HG02798 (cell line): Measurements from ENCODE around the gene RASAL2.
"Not testable (repeated sequence)": the region's sequence is repeated elsewhere in the genome, so short reads cannot be mapped to it uniquely, and the experiment has no call there.

Experiments used
- ATAC-seq: cut with Tn5 transposase; IDR thresholded peaks from one replicate; pipeline ENCODE4 v1.9.1; 2021; ENCODE audit warnings: mild to moderate bottlenecking; ENCODE audit not compliant: unreplicated experiment, poor library complexity

The RASAL2 gene

DNA sequence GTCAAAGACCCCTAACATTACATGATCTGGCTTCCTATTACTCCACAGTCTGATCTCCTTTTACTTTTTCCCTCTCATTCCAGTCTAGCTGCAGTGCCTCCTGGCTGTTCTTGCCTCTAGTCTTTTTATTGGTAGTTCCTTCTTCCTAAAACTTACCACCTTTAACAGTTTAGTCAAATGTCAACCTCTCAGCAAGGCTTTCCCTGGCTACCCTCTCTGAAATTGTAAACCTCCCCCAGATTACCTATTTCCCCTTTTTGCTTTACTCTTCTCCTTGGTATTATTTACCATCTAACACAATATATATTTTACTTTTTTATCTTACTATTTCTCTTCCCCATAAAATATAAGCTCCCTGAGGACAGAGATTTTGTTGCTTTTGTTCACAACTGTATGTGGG lies 273.2 kb downstream of the RASAL2 start:
- no peak for ATAC-seq

GRCh38 chr1:178368208-178368607 lies 274.3 kb downstream of the RASAL2 start:
- no peak for ATAC-seq

DNA sequence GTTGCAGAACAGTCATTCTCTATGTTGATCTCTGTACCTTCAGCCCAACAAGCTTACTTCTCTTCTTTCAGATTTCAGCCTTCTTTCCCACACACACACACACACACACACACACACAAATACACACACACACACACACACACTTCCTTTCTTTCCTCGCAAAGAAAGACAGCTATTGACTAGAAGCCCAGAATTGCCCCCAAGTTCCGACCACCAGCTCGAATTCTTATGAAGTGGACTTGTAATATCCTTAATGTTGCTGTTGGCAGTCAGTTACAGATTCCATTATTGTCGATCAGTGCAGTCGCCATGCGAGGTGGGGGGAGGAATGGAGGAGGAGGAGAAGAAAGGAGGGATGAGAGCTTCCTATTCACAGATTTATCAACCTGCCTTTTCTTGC lies 277.3 kb downstream of the RASAL2 start:
- no peak for ATAC-seq

GRCh38 chr1:178371933-178372388 lies 278.1 kb downstream of the RASAL2 start:
- no peak for ATAC-seq

- ATAC-seq: no peak
Measured at GRCh38 chr1:178374016-178374415, 280.1 kb downstream of the RASAL2 start.

GRCh38 chr1:178376008-178376407 lies 282.1 kb downstream of the RASAL2 start:
- no peak for ATAC-seq

DNA sequence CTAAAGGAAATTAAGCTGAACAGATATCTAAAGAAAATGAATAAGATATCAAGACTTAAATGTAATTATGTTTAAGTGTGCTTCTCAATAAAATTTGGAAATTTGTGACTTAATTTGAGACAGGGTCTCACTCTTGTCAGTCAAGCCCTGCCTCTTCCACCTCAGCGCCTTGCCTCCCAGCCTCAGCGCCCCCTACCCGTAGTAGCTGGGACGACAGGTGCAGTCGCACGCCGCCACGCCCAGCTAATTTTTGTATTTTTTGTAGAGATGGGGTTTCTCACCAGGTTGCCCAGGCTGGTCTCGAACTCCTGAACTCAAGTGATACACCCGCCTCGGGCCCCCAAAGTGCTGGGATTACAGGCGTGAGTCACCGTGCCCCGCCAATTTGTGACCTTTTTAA lies 285.9 kb downstream of the RASAL2 start:
- ATAC-seq: no peak

DNA sequence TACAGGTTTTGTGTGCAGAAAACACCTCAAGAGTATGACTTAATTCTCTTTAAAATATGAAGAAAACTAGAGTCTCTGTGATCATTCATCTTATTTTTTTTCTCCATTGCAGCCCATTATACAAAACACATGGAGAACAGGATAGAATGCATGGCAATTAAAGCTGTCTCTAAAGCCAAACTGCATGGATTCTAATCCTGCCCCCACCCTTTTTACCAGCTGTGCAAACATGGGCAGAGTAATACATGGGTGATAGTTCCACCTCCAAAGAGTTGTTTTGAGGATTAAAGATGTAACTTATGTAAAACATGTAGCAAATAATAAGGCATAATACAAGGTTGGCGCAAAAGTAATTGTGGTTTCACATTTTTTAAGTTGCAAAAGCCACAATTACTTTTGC lies 288.5 kb downstream of the RASAL2 start:
- ATAC-seq: no peak

DNA sequence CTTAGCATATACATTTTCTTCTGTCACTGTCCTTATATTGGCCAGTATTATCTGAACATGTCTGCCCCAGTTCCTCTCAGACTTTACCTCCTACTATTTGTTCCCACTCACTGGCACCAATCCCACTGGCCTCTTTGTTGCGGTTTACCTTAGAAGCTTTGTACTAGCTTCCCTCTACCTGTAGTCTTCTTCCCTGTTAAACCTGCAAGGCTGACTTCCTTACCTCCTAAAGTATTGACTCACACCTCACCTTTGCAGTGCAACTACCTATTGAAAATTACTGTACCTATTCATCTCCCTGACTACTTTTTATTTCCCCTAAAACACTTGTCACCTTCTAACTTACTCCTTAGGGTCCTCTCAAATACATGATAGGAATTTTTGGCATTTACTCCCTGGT lies 291.8 kb downstream of the RASAL2 start:
- no peak for ATAC-seq

- ATAC-seq: no peak
Measured at GRCh38 chr1:178388418-178389145, 294.7 kb downstream of the RASAL2 start.

DNA sequence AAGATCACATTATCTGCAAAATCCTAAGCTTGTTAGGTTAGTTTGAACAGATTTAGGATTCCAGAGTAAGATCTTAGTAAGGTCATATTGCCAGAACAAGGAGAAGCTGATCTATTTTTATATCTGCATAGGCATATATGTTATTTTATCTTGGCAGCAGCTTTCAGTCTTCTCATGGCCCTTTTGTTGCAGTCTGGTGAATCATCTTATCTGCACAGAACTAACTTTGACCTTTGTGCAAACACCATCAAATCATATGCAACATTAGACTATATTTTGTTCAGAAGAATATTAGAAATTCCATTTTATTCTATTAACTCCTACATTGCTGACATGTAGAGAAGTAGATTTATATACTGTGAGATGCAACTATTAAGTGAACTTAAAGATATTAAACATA lies 295.5 kb downstream of the RASAL2 start:
- no peak for ATAC-seq

DNA sequence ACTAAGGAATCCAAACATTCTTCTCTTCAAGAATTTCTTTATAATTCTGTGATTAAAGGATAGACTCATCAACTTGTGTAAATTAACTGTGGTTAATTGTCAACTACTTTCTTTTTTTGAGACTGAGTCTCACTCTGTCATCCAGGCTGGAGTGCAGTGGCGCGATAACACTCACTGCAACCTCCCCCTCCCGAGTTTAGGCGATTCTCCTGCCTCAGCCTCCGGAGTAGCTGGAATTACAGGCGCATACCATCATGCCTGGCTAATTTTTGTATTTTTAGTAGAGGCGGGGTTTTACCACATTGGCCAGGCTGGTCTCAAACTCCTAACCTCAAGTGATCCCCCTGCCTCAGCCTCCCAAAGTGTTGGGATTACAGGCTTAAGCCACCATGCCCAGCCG lies 296.4 kb downstream of the RASAL2 start:
- ATAC-seq: not testable (repeated sequence)

GRCh38 chr1:178393370-178393769 lies 299.5 kb downstream of the RASAL2 start:
- no peak for ATAC-seq

- ATAC-seq: no peak
Measured at GRCh38 chr1:178396789-178397188, 302.9 kb downstream of the RASAL2 start.

DNA sequence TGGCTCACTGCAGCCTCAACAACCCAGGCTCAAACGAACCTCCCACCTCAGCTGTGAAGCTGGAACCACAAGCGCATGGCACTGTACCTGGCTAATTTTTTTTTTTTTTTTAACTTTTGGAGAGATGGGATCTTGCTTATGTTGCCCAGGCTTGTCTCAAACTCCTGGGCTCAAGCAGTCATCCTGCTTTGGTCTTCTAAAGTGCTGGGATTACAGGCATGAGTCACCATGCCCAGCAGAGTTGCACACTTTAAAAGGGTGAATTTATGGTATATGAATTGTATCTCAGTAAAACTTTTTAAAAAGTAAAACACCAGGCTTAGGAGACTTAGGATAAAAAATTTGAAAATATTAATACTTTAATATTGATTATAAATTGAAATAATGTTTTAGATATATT lies 303.8 kb downstream of the RASAL2 start:
- no peak for ATAC-seq

- ATAC-seq: no peak
Measured at GRCh38 chr1:178399177-178399728, 305.3 kb downstream of the RASAL2 start.

DNA sequence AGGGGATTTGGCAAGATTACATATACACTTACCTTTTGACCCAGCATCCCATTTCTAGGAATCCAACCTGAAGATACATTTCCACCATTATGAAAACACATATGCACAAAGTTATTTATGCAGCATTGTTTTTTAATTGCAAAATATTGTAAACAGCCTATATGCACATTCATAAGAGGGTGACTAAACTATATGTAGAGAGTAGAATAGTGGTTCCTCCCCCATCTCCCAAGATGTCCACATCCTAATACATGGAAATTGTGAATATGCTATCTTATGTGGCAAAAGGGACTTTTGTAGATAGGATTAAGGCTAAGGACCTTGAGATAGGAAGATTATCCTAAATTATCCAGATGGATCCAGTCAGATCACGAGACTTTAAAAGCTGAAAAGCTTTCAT lies 311.2 kb downstream of the RASAL2 start:
- no peak for ATAC-seq

DNA sequence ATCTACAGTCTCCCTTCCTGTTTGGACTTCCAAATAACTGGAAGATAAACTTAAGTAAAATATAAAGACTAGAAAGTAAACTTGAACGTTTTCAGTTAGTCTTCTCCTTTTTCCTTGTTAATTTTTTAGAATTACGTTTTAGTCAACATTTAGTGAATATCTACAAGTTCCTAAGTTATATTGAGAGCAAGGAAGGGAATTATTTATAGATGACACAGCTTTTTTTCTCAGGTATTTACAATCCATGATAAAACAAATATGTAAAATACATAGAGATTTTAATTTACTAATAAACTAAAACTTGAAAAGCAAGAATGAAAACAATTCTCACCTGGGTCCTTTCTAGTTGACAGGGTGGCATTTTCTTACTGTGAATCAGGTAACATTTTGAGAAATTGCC lies 313.3 kb downstream of the RASAL2 start:
- no peak for ATAC-seq

- no peak for ATAC-seq
Measured at GRCh38 chr1:178407655-178408054, 313.8 kb downstream of the RASAL2 start.

GRCh38 chr1:178408871-178409270 lies 315.0 kb downstream of the RASAL2 start:
- no peak for ATAC-seq

DNA sequence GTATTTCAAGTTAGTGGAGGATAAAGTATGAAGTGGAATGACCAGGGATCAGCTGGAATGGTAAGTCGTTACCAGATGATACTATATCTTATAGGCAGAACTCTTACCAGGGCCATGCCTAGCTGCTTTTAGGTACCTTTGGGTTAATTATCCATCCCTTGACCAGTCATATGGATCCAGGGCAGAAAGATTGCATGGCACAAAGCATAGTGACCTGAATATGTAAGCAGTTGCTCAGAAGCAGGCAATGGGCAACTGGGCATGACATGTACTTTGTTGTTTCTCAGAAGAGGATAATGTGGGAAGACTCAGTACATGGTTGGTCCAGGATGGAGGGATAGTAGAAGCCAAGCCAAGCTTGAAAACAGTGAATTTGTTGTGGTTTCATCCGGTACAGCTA lies 315.6 kb downstream of the RASAL2 start:
- no peak for ATAC-seq

DNA sequence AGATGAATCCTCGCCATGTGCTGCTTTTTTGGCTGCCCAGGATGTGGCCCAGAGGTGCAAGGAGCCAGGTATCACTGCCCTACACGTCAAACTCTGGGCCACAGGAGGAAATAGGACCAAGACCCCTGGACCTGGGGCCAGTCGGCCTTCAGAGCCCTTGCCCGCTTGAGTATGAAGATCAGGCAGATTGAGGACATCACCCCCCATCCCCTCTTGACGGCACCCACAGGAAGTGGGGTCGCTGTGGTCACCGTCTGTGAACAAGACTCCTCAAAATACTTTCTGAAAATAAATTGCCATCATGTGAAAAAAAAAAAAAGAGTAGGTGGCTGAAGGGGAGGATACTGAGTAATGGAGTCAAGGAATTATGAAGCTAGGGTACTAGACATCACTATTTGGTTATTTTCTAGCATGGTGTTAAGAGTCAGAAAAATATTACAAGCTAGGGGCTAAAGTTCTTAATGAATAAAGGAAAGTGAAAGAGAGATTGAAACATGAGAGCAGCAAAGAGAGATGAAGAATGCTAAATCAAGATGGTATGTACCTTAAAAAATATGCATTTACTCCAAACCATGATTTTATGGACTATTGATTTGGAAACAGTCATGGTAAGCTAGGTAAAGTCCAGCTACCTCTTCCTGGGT lies 318.0 kb downstream of the RASAL2 start:
- ATAC-seq: peak; percentile 79
